K562 (cell line): ENCODE measurements around the gene MAB21L2. TPM values are rescaled to one million over a fixed set of nuclear protein-coding genes. Genes with fewer than 3 reads are reported as not detected.

Experiments used
- ATAC-seq: fragments of 200-7000 bp; cut with Tn5 transposase; 3 replicates; pipeline ENCODE4 v1.9.1; 2020; ENCODE audit warnings: moderate library complexity
- BruUV-seq: library from RNA; stranded (reverse); fragments of 400-500 nt; replicated peaks from 2 replicates; lab custom pipeline; 2021; lab: Mats Ljungman, UMichigan
- CTCF ChIA-PET: fragments of 300-600 bp; formaldehyde crosslinking; extraction: SDS; loops from one replicate; lab custom pipeline; 2021; ENCODE audit warnings: low intra/inter-chr PET ratio; lab: Yijun Ruan, JAX
- POLR2A ChIA-PET: fragments of 300-600, 350-650 bp; sonication (Branson Sonifier 250); formaldehyde crosslinking; extraction: SDS; loops from one replicate; lab custom pipeline; 2021; ENCODE audit warnings: antibody characterized with exemption, inconsistent platforms; lab: Yijun Ruan, JAX
- DNase-seq, 4 experiments: peaks; one replicate each; pipeline versions ENCODE4 v3.0.0 to v3.0.0-alpha.2; 2011 to 2018; ENCODE audit warnings: low spot score in 3 of 4, mixed read lengths in 3 of 4; ENCODE audit errors: extremely low read depth in 1 of 4
- FAIRE-seq: peaks from 2 replicates; lab custom pipeline; 2011; peaks lifted over from hg19 to GRCh38; lab: Jason Lieb, UNC
- H2AFZ ChIP-seq: 2 replicates; pipeline ENCODE4 v1.6.0; 2011; ENCODE audit warnings: low read depth, low read length, control low read depth, inconsistent platforms
- H3K27ac ChIP-seq: fragments of 200-600 bp; 3 replicates; pipeline ENCODE4 v1.8.0; 2011; ENCODE audit warnings: low read depth, mild to moderate bottlenecking, control low read depth, inconsistent platforms, low read length, moderate library complexity, mixed read lengths; ENCODE audit errors: extremely low read depth
- H3K27me3 ChIP-seq, 2 experiments: fragments of 300-600 bp in 1 of 2; 2 replicates in 1 of 2; 3 replicates in 1 of 2; pipeline versions ENCODE4 v1.6.0 to v1.8.0; 2011; ENCODE audit warnings: inconsistent platforms in 2 of 2, low read length in 2 of 2, mild to moderate bottlenecking in 1 of 2, mixed read lengths in 1 of 2, moderate library complexity in 1 of 2; ENCODE audit not compliant: control insufficient read depth in 2 of 2, insufficient read depth in 2 of 2
- H3K36me3 ChIP-seq: fragments of 300-600 bp; 3 replicates; pipeline ENCODE4 v1.8.0; 2011; ENCODE audit warnings: mild to moderate bottlenecking, low read length, inconsistent platforms; ENCODE audit not compliant: control insufficient read depth, insufficient read depth
- H3K4me1 ChIP-seq, 2 experiments: fragments of 200-600 bp in 1 of 2; replicated peaks in 1 of 2; 2 replicates in 1 of 2; 3 replicates in 1 of 2; pipeline versions ENCODE4 v1.5.1 to v1.8.0; 2011; ENCODE audit warnings: inconsistent platforms in 2 of 2, low read length in 2 of 2, mild to moderate bottlenecking in 1 of 2, mixed read lengths in 1 of 2, moderate library complexity in 1 of 2; ENCODE audit not compliant: control insufficient read depth in 2 of 2, insufficient read depth in 2 of 2
- H3K4me2 ChIP-seq: 2 replicates; pipeline ENCODE4 v1.6.1; 2011; ENCODE audit warnings: low read length, control low read depth, inconsistent platforms, mixed read lengths; ENCODE audit not compliant: insufficient read depth
- H3K4me3 ChIP-seq: fragments of 200-600 bp; sonication (generic), shearing (Covaris generic); 2 replicates; pipeline ENCODE4 v1.5.1; 2016; ENCODE audit warnings: control low read depth, inconsistent platforms
- H3K79me2 ChIP-seq: fragments of 200-600 bp; 3 replicates; pipeline ENCODE4 v1.8.0; 2011; ENCODE audit warnings: low read length, inconsistent platforms; ENCODE audit not compliant: control insufficient read depth, insufficient read depth
- H3K9ac ChIP-seq, 2 experiments: 2 replicates each; pipeline versions ENCODE4 v1.6.0 to v1.6.1; 2011; ENCODE audit warnings: low read depth in 2 of 2, low read length in 2 of 2, control low read depth in 1 of 2, inconsistent platforms in 1 of 2, mild to moderate bottlenecking in 1 of 2, mixed read lengths in 1 of 2; ENCODE audit not compliant: insufficient read depth in 1 of 2
- H3K9me1 ChIP-seq: one replicate; pipeline ENCODE4 v1.6.0; 2011; ENCODE audit warnings: inconsistent platforms, mild to moderate bottlenecking, low read length, moderate library complexity; ENCODE audit not compliant: control insufficient read depth, insufficient read depth
- H3K9me3 ChIP-seq: replicated peaks from 2 replicates; pipeline ENCODE4 v1.5.1; 2011; ENCODE audit warnings: low read depth, low read length, inconsistent platforms; ENCODE audit not compliant: control insufficient read depth, insufficient read depth
- H4K20me1 ChIP-seq: replicated peaks from 2 replicates; pipeline ENCODE4 v1.6.1; 2011; ENCODE audit warnings: low read length, inconsistent platforms, mixed read lengths; ENCODE audit not compliant: control insufficient read depth, insufficient read depth
- CBFA2T3 ChIP-seq: fragments of 450-650 bp; IDR thresholded peaks from 2 replicates; pipeline ENCODE4 v1.6.1; 2017
- CBX3 ChIP-seq, 2 experiments: IDR thresholded peaks; 1 replicate in 1 of 2; 2 replicates in 1 of 2; pipeline ENCODE4 v1.6.1; 2012; ENCODE audit warnings: inconsistent platforms in 2 of 2, low read length in 2 of 2, borderline replicate concordance in 1 of 2, control low read depth in 1 of 2
- CEBPZ ChIP-seq: fragments of 150-350 bp; IDR thresholded peaks from 2 replicates; pipeline ENCODE4 v1.6.1; 2014; ENCODE audit warnings: low read depth, mild to moderate bottlenecking, low read length, borderline replicate concordance
- E2F5 ChIP-seq: sonication (generic); formaldehyde crosslinking; IDR thresholded peaks from 2 replicates; pipeline ENCODE4 v1.8.0; 2022; ENCODE audit warnings: mild to moderate bottlenecking, missing genetic modification reagents
- KLF10 ChIP-seq: fragments of 250-450 bp; sonication (Bioruptor Pico); IDR thresholded peaks from 2 replicates; pipeline ENCODE4 v1.6.1; 2021; ENCODE audit warnings: matching md5 sums
- MAX ChIP-seq: sonication (generic); formaldehyde crosslinking; IDR thresholded peaks from 2 replicates; pipeline ENCODE4 v1.9.0; 2022; ENCODE audit warnings: mild to moderate bottlenecking, missing genetic modification reagents
- NR1H2 ChIP-seq: sonication (generic); formaldehyde crosslinking; IDR thresholded peaks from 2 replicates; pipeline ENCODE4 v1.4.0; 2020; ENCODE audit warnings: mild to moderate bottlenecking, missing genetic modification reagents
- SMARCA4 ChIP-seq: fragments of 450-650 bp; IDR thresholded peaks from 2 replicates; pipeline ENCODE4 v1.6.1; 2016
- TAL1 ChIP-seq: fragments of 450-650 bp; IDR thresholded peaks from 2 replicates; pipeline ENCODE4 v1.6.1; 2016; ENCODE audit warnings: mild to moderate bottlenecking
- TGIF2 ChIP-seq: sonication (generic); formaldehyde crosslinking; IDR thresholded peaks from 2 replicates; pipeline ENCODE4 v1.8.1; 2022; ENCODE audit warnings: mild to moderate bottlenecking, missing genetic modification reagents, moderate library complexity
- ZNF146 ChIP-seq: IDR thresholded peaks from one replicate; pipeline ENCODE4 v1.6.1; 2018; ENCODE audit warnings: missing compliant biosample characterization; ENCODE audit not compliant: unreplicated experiment
- ZNF316 ChIP-seq: fragments of 450-650 bp; IDR thresholded peaks from 2 replicates; pipeline ENCODE4 v1.6.1; 2016
- WGBS: fragments of 100-300 bp; shearing (Covaris generic); methylation state at CpG from one replicate; pipeline ENCODE4 v1.1.6; 2016; ENCODE audit warnings: low coverage, mixed read lengths; ENCODE audit not compliant: insufficient coverage; ENCODE audit errors: missing lambda C conversion rate; 5-methylcytosine and 5-hydroxymethylcytosine counted together
- in situ Hi-C: fragments of 300-500 bp; cut with MboI; formaldehyde crosslinking; loops from 4 replicates; pipeline ENCODE4 v1.15.0; 2018; ENCODE audit warnings: inconsistent platforms, mixed read lengths
- intact Hi-C: fragments of 100-400 bp; cut with micrococcal nuclease; formaldehyde crosslinking; loops from 2 replicates; pipeline ENCODE4 v1.14.2; 2022
- polyA plus RNA-seq, 8 experiments: library from polyadenylated mRNA; depleted of rRNA in 4 of 8; stranded (reverse) in 5 of 8; unstranded in 3 of 8; fragments of >200 nt; fragmentation: Nextera tagmentation in 2 of 8; fragmentation: Illumina TruSeq in 1 of 8; extraction: Ambion mirVana in 2 of 8; extraction: Trizol in 1 of 8; gene quantifications; 2 replicates each; pipeline versions ENCODE4 v1.2.1 to v1.2.3, GENCODE V29; 2011 to 2014; ENCODE audit warnings: inconsistent platforms in 1 of 8, missing spikeins in 1 of 8
- total RNA-seq, 7 experiments: library from RNA; depleted of rRNA in 6 of 7; stranded (reverse); fragments of >200 nt in 6 of 7; fragmentation: Illumina TruSeq in 2 of 7; extraction: Trizol in 2 of 7; gene quantifications; 2 replicates each; pipeline versions ENCODE4 v1.2.1 to v1.2.3, GENCODE V29; 2011 to 2021; ENCODE audit warnings: low replicate concordance in 1 of 7
- TF ChIP-seq, protein P1 (sequence below): sonication (generic); formaldehyde crosslinking; IDR thresholded peaks from 2 replicates; pipeline ENCODE4 v1.8.0; 2023; ENCODE audit warnings: missing genetic modification reagents, mild to moderate bottlenecking, borderline replicate concordance

The MAB21L2 gene
- total and polyA plus RNA-seq, 9 of the 15 experiments (the other 6 are each of a cell fraction or from before 2014, with no cell fraction given): not detected

- H4K20me1 ChIP-seq: no peaks in the 10 kb centered on the region
- ChIA-PET CTCF (no interaction called here), POLR2A (interaction anchor here (0.6 kb wide), 1 partner anchor 432 kb away, joined by 3 read pairs; no protein-coding TSS in a partner anchor)
- BruUV-seq: no TSS peak
- H3K4me3 ChIP-seq: no peak overlapping the region
- FAIRE-seq (peak; percentile 69), DNase-seq (peak; percentile 20 to 65 (median 36)), ATAC-seq (peak; percentile 58)
- H3K9me3 ChIP-seq: no peaks in the 10 kb centered on the region
- no peaks in the 10 kb centered on the region for H3K27me3 ChIP-seq
- H3K9me1 ChIP-seq: no peaks in the 10 kb centered on the region
- H2AFZ ChIP-seq: no peak overlapping the region
- intact Hi-C loops: loop anchor here (5.0 kb wide), 1 partner anchor 254 kb away; no protein-coding TSS in a partner anchor
- H3K27ac ChIP-seq: peak overlapping the region; percentile 91; the same call in 2 of the 3 replicates
- H3K9ac ChIP-seq: no peak overlapping the region; a peak in 1 of 4 replicates
- 0% methylated on average over 1 of the region's 1 CpG for WGBS
- no peak overlapping the region for H3K4me2 ChIP-seq
- H3K79me2 ChIP-seq: no peaks in the 10 kb centered on the region
- peaks cover 0 to 60% of the 10 kb centered on the region in 2 experiments; a peak in 4 of 5 replicates for H3K4me1 ChIP-seq
- in situ Hi-C loops: no loop called here
- H3K36me3 ChIP-seq: no peaks in the 10 kb centered on the region; the same call in 2 of the 3 replicates
- no peak for TF ChIP-seq MAX (CRISPR knock-in tag)
- TF ChIP-seq SMARCA4: 0 out of 2 replicates have a peak, but pooled peaks have one; percentile 13
- no peak for TF ChIP-seq ZNF146 (CRISPR knock-in tag)
- no peak for TF ChIP-seq KLF10
- no peak for TF ChIP-seq E2F5 (CRISPR knock-in tag)
- peak in 1 of 2 experiments; percentile 44; a peak in 1 of 3 replicates for TF ChIP-seq CBX3 (IDR thresholded peaks at IDR 0.05; ENCODE audit: borderline replicate concordance in 1 of 2, low read length in 2 of 2)
- TF ChIP-seq TAL1: 0 out of 2 replicates have a peak, but pooled peaks have one; percentile 10
- TF ChIP-seq, protein P1, sequence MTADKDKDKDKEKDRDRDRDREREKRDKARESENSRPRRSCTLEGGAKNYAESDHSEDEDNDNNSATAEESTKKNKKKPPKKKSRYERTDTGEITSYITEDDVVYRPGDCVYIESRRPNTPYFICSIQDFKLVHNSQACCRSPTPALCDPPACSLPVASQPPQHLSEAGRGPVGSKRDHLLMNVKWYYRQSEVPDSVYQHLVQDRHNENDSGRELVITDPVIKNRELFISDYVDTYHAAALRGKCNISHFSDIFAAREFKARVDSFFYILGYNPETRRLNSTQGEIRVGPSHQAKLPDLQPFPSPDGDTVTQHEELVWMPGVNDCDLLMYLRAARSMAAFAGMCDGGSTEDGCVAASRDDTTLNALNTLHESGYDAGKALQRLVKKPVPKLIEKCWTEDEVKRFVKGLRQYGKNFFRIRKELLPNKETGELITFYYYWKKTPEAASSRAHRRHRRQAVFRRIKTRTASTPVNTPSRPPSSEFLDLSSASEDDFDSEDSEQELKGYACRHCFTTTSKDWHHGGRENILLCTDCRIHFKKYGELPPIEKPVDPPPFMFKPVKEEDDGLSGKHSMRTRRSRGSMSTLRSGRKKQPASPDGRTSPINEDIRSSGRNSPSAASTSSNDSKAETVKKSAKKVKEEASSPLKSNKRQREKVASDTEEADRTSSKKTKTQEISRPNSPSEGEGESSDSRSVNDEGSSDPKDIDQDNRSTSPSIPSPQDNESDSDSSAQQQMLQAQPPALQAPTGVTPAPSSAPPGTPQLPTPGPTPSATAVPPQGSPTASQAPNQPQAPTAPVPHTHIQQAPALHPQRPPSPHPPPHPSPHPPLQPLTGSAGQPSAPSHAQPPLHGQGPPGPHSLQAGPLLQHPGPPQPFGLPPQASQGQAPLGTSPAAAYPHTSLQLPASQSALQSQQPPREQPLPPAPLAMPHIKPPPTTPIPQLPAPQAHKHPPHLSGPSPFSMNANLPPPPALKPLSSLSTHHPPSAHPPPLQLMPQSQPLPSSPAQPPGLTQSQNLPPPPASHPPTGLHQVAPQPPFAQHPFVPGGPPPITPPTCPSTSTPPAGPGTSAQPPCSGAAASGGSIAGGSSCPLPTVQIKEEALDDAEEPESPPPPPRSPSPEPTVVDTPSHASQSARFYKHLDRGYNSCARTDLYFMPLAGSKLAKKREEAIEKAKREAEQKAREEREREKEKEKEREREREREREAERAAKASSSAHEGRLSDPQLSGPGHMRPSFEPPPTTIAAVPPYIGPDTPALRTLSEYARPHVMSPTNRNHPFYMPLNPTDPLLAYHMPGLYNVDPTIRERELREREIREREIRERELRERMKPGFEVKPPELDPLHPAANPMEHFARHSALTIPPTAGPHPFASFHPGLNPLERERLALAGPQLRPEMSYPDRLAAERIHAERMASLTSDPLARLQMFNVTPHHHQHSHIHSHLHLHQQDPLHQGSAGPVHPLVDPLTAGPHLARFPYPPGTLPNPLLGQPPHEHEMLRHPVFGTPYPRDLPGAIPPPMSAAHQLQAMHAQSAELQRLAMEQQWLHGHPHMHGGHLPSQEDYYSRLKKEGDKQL (CRISPR knock-in tag): no peak
- peak; percentile 53 for TF ChIP-seq CBFA2T3
- no peak for TF ChIP-seq NR1H2 (CRISPR knock-in tag)
- no peak for TF ChIP-seq TGIF2 (CRISPR knock-in tag)
- TF ChIP-seq ZNF316: peak; percentile 95
- no peak for TF ChIP-seq CEBPZ
Measured at GRCh38 chr4:150570862-150571261, 11.1 kb upstream of the MAB21L2 start.
